DND-41 (cell line): ENCODE data around the gene HMX1.

Experiments used
- ATAC-seq: fragments of 200-7000 bp; cut with Tn5 transposase; 3 replicates; pipeline ENCODE4 v1.9.1; 2021; ENCODE audit warnings: low read depth; ENCODE audit not compliant: insufficient read depth
- DNase-seq: peaks from one replicate; pipeline ENCODE4 v3.0.0-alpha.2; 2020
- H2AFZ ChIP-seq: 2 replicates; pipeline ENCODE4 v1.6.0; 2012; ENCODE audit warnings: low read depth, low read length
- H3K27ac ChIP-seq: 2 replicates; pipeline ENCODE4 v1.5.1; 2012; ENCODE audit warnings: low read length, inconsistent platforms
- H3K27me3 ChIP-seq: fragments of 200-600 bp; sonication (generic); 2 replicates; pipeline ENCODE4 v1.6.0; 2012; ENCODE audit warnings: low read length, mild to moderate bottlenecking, inconsistent platforms; ENCODE audit not compliant: insufficient read depth, poor library complexity
- H3K36me3 ChIP-seq: 2 replicates; pipeline ENCODE4 v1.5.1; 2012; ENCODE audit warnings: low read length, inconsistent platforms; ENCODE audit not compliant: insufficient read depth
- H3K4me1 ChIP-seq: 2 replicates; pipeline ENCODE4 v1.5.1; 2012; ENCODE audit warnings: mild to moderate bottlenecking, low read length; ENCODE audit not compliant: insufficient read depth
- H3K4me2 ChIP-seq: 2 replicates; pipeline ENCODE4 v1.6.0; 2012; ENCODE audit warnings: mild to moderate bottlenecking, moderate library complexity, low read length, inconsistent platforms; ENCODE audit not compliant: insufficient read depth
- H3K4me3 ChIP-seq, 2 experiments: fragments of 200-600 bp in 1 of 2; shearing (Covaris generic) in 1 of 2; 2 replicates each; pipeline ENCODE4 v1.5.1; 2012 to 2016; ENCODE audit warnings: inconsistent platforms in 2 of 2, low read length in 2 of 2, mild to moderate bottlenecking in 2 of 2, low read depth in 1 of 2, moderate library complexity in 1 of 2
- H3K79me2 ChIP-seq: 2 replicates; pipeline ENCODE4 v1.6.0; 2012; ENCODE audit warnings: low read length, inconsistent platforms; ENCODE audit not compliant: insufficient read depth
- H3K9ac ChIP-seq: 2 replicates; pipeline ENCODE4 v1.6.0; 2012; ENCODE audit warnings: low read depth, mild to moderate bottlenecking, inconsistent platforms, low read length, moderate library complexity
- H3K9me3 ChIP-seq: 2 replicates; pipeline ENCODE4 v1.5.1; 2012; ENCODE audit warnings: low read length, moderate library complexity, mild to moderate bottlenecking, inconsistent platforms; ENCODE audit not compliant: insufficient read depth, severe bottlenecking
- H4K20me1 ChIP-seq: 2 replicates; pipeline ENCODE4 v1.6.0; 2012; ENCODE audit warnings: low read length; ENCODE audit not compliant: insufficient read depth
- CTCF ChIP-seq: IDR thresholded peaks from 2 replicates; pipeline ENCODE4 v1.5.1; 2012; ENCODE audit warnings: borderline replicate concordance, low read length, moderate library complexity, mild to moderate bottlenecking; ENCODE audit not compliant: poor library complexity, severe bottlenecking; ENCODE audit errors: extremely low read depth
- EZH2 ChIP-seq: IDR thresholded peaks from 3 replicates; pipeline ENCODE4 v1.6.1; 2012; ENCODE audit warnings: borderline replicate concordance, low read depth, mild to moderate bottlenecking, moderate library complexity, low read length, inconsistent platforms; ENCODE audit not compliant: severe bottlenecking

HMX1 gene

DNA sequence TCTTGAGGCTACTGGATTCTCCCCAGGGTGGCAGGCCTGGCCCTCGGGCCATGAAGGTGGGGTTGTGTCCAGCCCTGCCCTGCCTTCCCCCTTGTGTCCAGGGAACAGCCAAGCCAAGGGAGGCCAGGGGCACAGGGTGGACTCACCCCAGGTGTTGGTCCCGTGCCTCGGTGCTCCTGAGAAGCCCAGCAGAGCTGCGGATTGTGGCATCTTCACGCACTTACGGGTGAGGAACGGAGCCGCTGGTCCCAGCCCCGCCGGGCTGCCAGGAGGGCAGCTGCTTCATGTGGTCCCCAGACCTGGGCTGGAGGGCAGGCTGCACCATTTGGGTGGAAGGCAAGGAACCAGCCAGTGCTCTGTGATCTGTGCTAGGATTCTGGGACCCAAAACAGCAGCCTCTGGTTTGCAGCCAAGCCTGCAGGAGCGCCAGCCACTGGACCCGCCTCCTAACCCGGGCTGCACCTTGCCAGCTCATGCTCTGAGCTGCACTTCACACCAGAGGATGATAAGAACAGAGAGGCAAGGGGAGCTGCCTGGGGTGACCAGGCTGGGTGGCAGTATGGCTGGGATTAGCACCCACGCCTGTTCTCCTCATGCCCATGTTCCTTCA is 36.1 kb upstream of the HMX1 start:
- Histone ChIP-seq H3K4me3 (no peak overlapping the region), H3K27me3 (no peaks in the 10 kb centered on the region), H3K36me3 (no peaks in the 10 kb centered on the region), H3K4me1 (no peaks in the 10 kb centered on the region), H3K79me2 (no peaks in the 10 kb centered on the region), H3K27ac (no peak overlapping the region), H2AFZ (no peak overlapping the region), H3K9me3 (no peaks in the 10 kb centered on the region), H3K4me2 (no peak overlapping the region), H4K20me1 (peaks cover 3% of the 10 kb centered on the region), H3K9ac (no peak overlapping the region)
- DNase-seq (no peak), ATAC-seq (no peak)
- TF ChIP-seq CTCF: no peak
- TF ChIP-seq EZH2: no peak

- H3K4me1 ChIP-seq: no peaks in the 10 kb centered on the region
- no peak overlapping the region for H3K9ac ChIP-seq
- H2AFZ ChIP-seq: no peak overlapping the region
- H4K20me1 ChIP-seq: no peaks in the 10 kb centered on the region; the same call in 1 of the 2 replicates
- no peak overlapping the region for H3K27ac ChIP-seq
- H3K27me3 ChIP-seq: no peaks in the 10 kb centered on the region
- TF ChIP-seq CTCF: no peak
- no peak for TF ChIP-seq EZH2
- H3K4me2 ChIP-seq: no peak overlapping the region
- no peak overlapping the region for H3K4me3 ChIP-seq
- H3K9me3 ChIP-seq: no peaks in the 10 kb centered on the region
- ATAC-seq (no peak), DNase-seq (no peak)
- H3K79me2 ChIP-seq: no peaks in the 10 kb centered on the region
- no peaks in the 10 kb centered on the region for H3K36me3 ChIP-seq
Measured at GRCh38 chr4:8906991-8907595, 35.5 kb upstream of the HMX1 start.

- no peaks in the 10 kb centered on the region for H3K4me1 ChIP-seq
- H3K9me3 ChIP-seq: peaks cover 2% of the 10 kb centered on the region
- H3K27ac ChIP-seq: no peak overlapping the region
- no peak for TF ChIP-seq CTCF
- no peak for TF ChIP-seq EZH2
- H3K27me3 ChIP-seq: no peaks in the 10 kb centered on the region
- H3K36me3 ChIP-seq: no peaks in the 10 kb centered on the region
- H3K9ac ChIP-seq: no peak overlapping the region
- ATAC-seq: no peak
- no peak overlapping the region for H3K4me3 ChIP-seq
- DNase-seq: no peak
- no peak overlapping the region for H2AFZ ChIP-seq
- no peak overlapping the region for H3K4me2 ChIP-seq
- H4K20me1 ChIP-seq: no peaks in the 10 kb centered on the region; the same call in 1 of the 2 replicates
- no peaks in the 10 kb centered on the region for H3K79me2 ChIP-seq
Measured at GRCh38 chr4:8906668-8906970, 35.0 kb upstream of the HMX1 start.
